Measurements from ENCODE around the gene XYLT1. TPM values are rescaled to one million over a fixed set of nuclear protein-coding genes. Genes with fewer than 3 reads are reported as not detected.

XYLT1 gene
- total and polyA plus RNA-seq, 2 of the 13 experiments (the other 11 are each of a cell fraction or from before 2014, with no cell fraction given), result not detected

DNA sequence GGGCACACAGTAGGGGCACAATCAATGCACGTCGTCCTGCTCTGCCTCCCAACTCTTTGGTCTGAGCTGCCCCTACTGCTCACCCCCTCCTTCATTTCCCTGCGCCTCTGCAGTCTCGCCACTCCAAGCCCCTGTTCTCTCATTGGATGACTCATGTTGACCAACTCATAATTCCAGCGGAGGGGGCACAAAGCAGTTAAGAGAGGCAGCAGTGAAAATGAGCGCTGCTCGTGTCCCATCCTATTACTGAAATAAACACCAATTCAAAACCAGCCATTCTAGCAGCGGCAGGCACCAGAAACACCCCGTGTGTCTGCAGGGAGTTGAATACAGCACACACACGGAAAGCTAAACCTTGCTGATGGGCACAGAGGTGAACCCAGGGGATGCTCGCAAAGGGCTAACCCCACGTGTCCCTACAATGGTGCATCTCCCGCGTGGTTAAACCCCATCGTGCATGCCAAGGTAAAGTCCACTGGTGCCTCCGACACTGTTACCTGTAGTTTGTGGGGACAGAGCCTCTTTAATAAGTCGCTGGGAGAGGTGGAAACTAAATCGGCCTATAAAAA lies 310.4 kb downstream of the XYLT1 start (continued):
- TF ChIP-seq, protein P1, sequence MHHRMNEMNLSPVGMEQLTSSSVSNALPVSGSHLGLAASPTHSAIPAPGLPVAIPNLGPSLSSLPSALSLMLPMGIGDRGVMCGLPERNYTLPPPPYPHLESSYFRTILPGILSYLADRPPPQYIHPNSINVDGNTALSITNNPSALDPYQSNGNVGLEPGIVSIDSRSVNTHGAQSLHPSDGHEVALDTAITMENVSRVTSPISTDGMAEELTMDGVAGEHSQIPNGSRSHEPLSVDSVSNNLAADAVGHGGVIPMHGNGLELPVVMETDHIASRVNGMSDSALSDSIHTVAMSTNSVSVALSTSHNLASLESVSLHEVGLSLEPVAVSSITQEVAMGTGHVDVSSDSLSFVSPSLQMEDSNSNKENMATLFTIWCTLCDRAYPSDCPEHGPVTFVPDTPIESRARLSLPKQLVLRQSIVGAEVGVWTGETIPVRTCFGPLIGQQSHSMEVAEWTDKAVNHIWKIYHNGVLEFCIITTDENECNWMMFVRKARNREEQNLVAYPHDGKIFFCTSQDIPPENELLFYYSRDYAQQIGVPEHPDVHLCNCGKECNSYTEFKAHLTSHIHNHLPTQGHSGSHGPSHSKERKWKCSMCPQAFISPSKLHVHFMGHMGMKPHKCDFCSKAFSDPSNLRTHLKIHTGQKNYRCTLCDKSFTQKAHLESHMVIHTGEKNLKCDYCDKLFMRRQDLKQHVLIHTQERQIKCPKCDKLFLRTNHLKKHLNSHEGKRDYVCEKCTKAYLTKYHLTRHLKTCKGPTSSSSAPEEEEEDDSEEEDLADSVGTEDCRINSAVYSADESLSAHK (CRISPR knock-in tag; IDR thresholded peaks at IDR 0.05; ENCODE audit: borderline replicate concordance), result no peak
- TF ChIP-seq PHF20 (CRISPR knock-in tag; IDR thresholded peaks at IDR 0.05), result no peak
- TF ChIP-seq HNRNPLL (IDR thresholded peaks at IDR 0.05; ENCODE audit: low read depth, low read length, poor library complexity, severe bottlenecking), result no peak
- TF ChIP-seq KDM5B (CRISPR knock-in tag; IDR thresholded peaks at IDR 0.05; ENCODE audit: borderline replicate concordance), result no peak
- no peak for TF ChIP-seq ZBTB7B (CRISPR knock-in tag; IDR thresholded peaks at IDR 0.05)
- no peak for TF ChIP-seq ELF3 (CRISPR knock-in tag; IDR thresholded peaks at IDR 0.05)
- no peak for TF ChIP-seq ISX (CRISPR knock-in tag; conservative IDR thresholded peaks at IDR 0.05)

DNA sequence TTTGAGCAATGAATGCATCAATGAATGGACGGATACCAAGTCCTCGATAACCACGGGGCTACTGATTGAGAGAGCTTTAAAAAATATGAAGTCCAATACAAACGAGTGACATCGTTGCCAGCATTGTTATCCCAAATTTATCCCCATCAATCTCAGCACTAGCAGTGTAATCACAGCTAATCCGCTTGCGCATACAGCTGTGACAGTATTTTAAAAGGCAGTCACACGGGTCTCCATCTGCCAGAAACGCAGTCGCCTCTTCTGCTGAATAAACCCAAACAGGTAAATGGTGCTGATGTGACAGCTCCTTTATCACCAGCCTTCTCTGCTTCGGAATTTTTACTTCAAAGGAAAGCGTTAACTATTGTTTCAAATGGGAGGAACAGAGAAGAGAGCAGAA lies 311.1 kb downstream of the XYLT1 start:
- WGBS (ENCODE audit: low lambda C conversion rate), result 19% methylated on average over 12 of the region's 12 CpGs
- in situ Hi-C loops (cut with HindIII; ENCODE audit: extremely low pct_ligation_motif_present, low pct_unique_long_range_greater_than_20kb) (no loop called here), intact Hi-C loops (cut with micrococcal nuclease; ENCODE audit: unreplicated experiment) (no loop called here)
- Histone ChIP-seq H2AFZ (ENCODE audit: low read length) (no peak overlapping the region), H3K4me3 (replicated peaks in 1 of 3; ENCODE audit: insufficient read depth in 1 of 3, low read depth in 2 of 3, low read length in 3 of 3) (no peak overlapping the region), H3K4me2 (ENCODE audit: low read depth, low read length) (no peak overlapping the region), H3K9me3 (ENCODE audit: low read length) (no peaks in the 10 kb centered on the region), H4K20me1 (ENCODE audit: insufficient read depth, low read length) (no peaks in the 10 kb centered on the region), H3K27me3 (ENCODE audit: control insufficient read depth in 1 of 2, insufficient read depth in 2 of 2, low read length in 2 of 2) (peaks cover 0 to 16% of the 10 kb centered on the region in 2 experiments; a peak in 1 of 5 replicates), H3K36me3 (replicated peaks in 1 of 2; ENCODE audit: control insufficient read depth in 1 of 2, insufficient read depth in 2 of 2, low read length in 2 of 2) (no peaks in the 10 kb centered on the region), H3K9ac (ENCODE audit: insufficient read depth, low read depth, low read length) (no peak overlapping the region), H3K4me1 (ENCODE audit: insufficient read depth, low read length) (no peaks in the 10 kb centered on the region), H3K79me2 (ENCODE audit: insufficient read depth, low read length) (no peaks in the 10 kb centered on the region), H3K27ac (ENCODE audit: extremely low read length, insufficient read depth, low read length) (no peak overlapping the region)
- no peak for DNase-seq (ENCODE audit: low spot score)
- ChIA-PET CTCF (ENCODE audit: low intra/inter-chr PET ratio, low total read pairs) (no interaction called here), POLR2A (no interaction called here)
- no peak for FAIRE-seq
- ATAC-seq, result no peak
- no TSS peak for BruUV-seq (replicated peaks)
- TF ChIP-seq SIX4 (CRISPR knock-in tag; IDR thresholded peaks at IDR 0.05) (no peak), ERF (CRISPR knock-in tag; IDR thresholded peaks at IDR 0.05) (no peak), NFE2 (CRISPR knock-in tag; IDR thresholded peaks at IDR 0.05) (no peak), HMG20A (CRISPR knock-in tag; IDR thresholded peaks at IDR 0.05; ENCODE audit: borderline replicate concordance) (no peak)
- TF ChIP-seq, protein P2, sequence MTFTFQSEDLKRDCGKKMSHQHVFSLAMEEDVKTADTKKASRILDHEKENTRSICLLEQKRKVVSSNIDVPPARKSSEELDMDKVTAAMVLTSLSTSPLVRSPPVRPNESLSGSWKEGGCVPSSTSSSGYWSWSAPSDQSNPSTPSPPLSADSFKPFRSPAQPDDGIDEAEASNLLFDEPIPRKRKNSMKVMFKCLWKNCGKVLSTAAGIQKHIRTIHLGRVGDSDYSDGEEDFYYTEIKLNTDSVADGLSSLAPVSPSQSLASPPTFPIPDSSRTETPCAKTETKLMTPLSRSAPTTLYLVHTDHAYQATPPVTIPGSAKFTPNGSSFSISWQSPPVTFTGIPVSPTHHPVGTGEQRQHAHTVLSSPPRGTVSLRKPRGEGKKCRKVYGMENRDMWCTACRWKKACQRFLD (CRISPR knock-in tag; IDR thresholded peaks at IDR 0.05; ENCODE audit: borderline replicate concordance), result no peak
- TF ChIP-seq, protein P3, sequence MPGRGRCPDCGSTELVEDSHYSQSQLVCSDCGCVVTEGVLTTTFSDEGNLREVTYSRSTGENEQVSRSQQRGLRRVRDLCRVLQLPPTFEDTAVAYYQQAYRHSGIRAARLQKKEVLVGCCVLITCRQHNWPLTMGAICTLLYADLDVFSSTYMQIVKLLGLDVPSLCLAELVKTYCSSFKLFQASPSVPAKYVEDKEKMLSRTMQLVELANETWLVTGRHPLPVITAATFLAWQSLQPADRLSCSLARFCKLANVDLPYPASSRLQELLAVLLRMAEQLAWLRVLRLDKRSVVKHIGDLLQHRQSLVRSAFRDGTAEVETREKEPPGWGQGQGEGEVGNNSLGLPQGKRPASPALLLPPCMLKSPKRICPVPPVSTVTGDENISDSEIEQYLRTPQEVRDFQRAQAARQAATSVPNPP (CRISPR knock-in tag; IDR thresholded peaks at IDR 0.05), result no peak
- TF ChIP-seq, protein P4, sequence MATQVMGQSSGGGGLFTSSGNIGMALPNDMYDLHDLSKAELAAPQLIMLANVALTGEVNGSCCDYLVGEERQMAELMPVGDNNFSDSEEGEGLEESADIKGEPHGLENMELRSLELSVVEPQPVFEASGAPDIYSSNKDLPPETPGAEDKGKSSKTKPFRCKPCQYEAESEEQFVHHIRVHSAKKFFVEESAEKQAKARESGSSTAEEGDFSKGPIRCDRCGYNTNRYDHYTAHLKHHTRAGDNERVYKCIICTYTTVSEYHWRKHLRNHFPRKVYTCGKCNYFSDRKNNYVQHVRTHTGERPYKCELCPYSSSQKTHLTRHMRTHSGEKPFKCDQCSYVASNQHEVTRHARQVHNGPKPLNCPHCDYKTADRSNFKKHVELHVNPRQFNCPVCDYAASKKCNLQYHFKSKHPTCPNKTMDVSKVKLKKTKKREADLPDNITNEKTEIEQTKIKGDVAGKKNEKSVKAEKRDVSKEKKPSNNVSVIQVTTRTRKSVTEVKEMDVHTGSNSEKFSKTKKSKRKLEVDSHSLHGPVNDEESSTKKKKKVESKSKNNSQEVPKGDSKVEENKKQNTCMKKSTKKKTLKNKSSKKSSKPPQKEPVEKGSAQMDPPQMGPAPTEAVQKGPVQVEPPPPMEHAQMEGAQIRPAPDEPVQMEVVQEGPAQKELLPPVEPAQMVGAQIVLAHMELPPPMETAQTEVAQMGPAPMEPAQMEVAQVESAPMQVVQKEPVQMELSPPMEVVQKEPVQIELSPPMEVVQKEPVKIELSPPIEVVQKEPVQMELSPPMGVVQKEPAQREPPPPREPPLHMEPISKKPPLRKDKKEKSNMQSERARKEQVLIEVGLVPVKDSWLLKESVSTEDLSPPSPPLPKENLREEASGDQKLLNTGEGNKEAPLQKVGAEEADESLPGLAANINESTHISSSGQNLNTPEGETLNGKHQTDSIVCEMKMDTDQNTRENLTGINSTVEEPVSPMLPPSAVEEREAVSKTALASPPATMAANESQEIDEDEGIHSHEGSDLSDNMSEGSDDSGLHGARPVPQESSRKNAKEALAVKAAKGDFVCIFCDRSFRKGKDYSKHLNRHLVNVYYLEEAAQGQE (IDR thresholded peaks at IDR 0.05; ENCODE audit: borderline replicate concordance in 1 of 2, low read depth in 1 of 2, low read length in 2 of 2), result 0 out of 4 replicates have a peak, but pooled peaks of 1 of the 2 experiments have one; percentile 42

Data from HepG2 (cell line).